T-cell (primary cell): Measurements from ENCODE around the gene RMRP. TPM values are rescaled to one million over a fixed set of nuclear protein-coding genes. Genes with fewer than 3 reads are reported as not detected.

Experiments used
- ATAC-seq, 4 experiments: fragments of 200-7000 bp in 3 of 4; fragments of 150-1000 bp in 1 of 4; cut with Tn5 transposase; replicated peaks in 1 of 4; 1 replicate in 3 of 4; 2 replicates in 1 of 4; pipeline ENCODE4 v1.10.0; 2021; ENCODE audit warnings: moderate library complexity in 3 of 4, mild to moderate bottlenecking in 2 of 4, moderate number of reproducible peaks in 1 of 4
- CTCF ChIA-PET, 2 donors: fragments of 300-600 bp; sonication (Branson Sonifier 250); formaldehyde crosslinking; loops; one replicate each; lab custom pipeline; 2022; ENCODE audit warnings: antibody characterized with exemption in 2 of 2; lab: Charles Lee
- POLR2A ChIA-PET, 2 donors: fragments of 300-600 bp; sonication (Branson Sonifier 250); formaldehyde crosslinking; loops; one replicate each; lab custom pipeline; 2022; ENCODE audit warnings: antibody characterized with exemption in 2 of 2; lab: Charles Lee
- DNase-seq, 35 experiments: peaks; one replicate each; pipeline versions ENCODE4 v3.0.0 to v3.0.0-alpha.2; 2013 to 2023
- H3K27ac ChIP-seq: one replicate; pipeline ENCODE4 v1.5.1; 2013; ENCODE audit warnings: low read length
- H3K27me3 ChIP-seq, 2 experiments: replicated peaks in 1 of 2; 1 replicate in 1 of 2; 2 replicates in 1 of 2; pipeline versions ENCODE4 v1.6.1 to v1.7.0; 2013; ENCODE audit warnings: low read length in 1 of 2, mixed read lengths in 1 of 2; ENCODE audit not compliant: control insufficient read depth in 2 of 2, insufficient read depth in 2 of 2; ENCODE audit errors: extremely low read depth in 1 of 2
- H3K36me3 ChIP-seq, 2 donors: 1 replicate in 1 of 2; 2 replicates in 1 of 2; pipeline versions ENCODE4 v1.6.1 to v1.7.0; 2013; ENCODE audit warnings: low read length in 1 of 2; ENCODE audit not compliant: control insufficient read depth in 2 of 2, insufficient read depth in 1 of 2; ENCODE audit errors: extremely low read depth in 1 of 2
- H3K4me1 ChIP-seq, 2 experiments: 1 replicate in 1 of 2; 2 replicates in 1 of 2; pipeline versions ENCODE4 v1.6.1 to v1.7.0; 2013; ENCODE audit warnings: low read length in 2 of 2, mixed read lengths in 1 of 2; ENCODE audit not compliant: insufficient read depth in 2 of 2, control insufficient read depth in 1 of 2; ENCODE audit errors: extremely low read depth in 1 of 2
- H3K4me3 ChIP-seq, 2 donors: 1 replicate in 1 of 2; 2 replicates in 1 of 2; pipeline versions ENCODE4 v1.5.1 to v1.7.0; 2013; ENCODE audit warnings: mild to moderate bottlenecking in 2 of 2, low read length in 1 of 2, moderate library complexity in 1 of 2; ENCODE audit not compliant: control insufficient read depth in 1 of 2; ENCODE audit errors: extremely low read depth in 1 of 2
- H3K9me3 ChIP-seq: 2 replicates; pipeline ENCODE4 v1.7.0; 2013
- H3K27ac Mint-ChIP-seq, 2 donors: one replicate each; pipeline ENCODE4 v1.8.0; 2020 to 2021; ENCODE audit warnings: mild to moderate bottlenecking in 2 of 2, mixed read lengths in 2 of 2
- H3K27me3 Mint-ChIP-seq, 2 donors: one replicate each; pipeline ENCODE4 v1.8.0; 2021 to 2022; ENCODE audit warnings: mixed read lengths in 2 of 2
- H3K36me3 Mint-ChIP-seq: one replicate; pipeline ENCODE4 v1.8.0; 2021; ENCODE audit warnings: mixed read lengths
- H3K4me1 Mint-ChIP-seq, 3 donors: one replicate each; pipeline ENCODE4 v1.8.0; 2020 to 2022; ENCODE audit warnings: mixed read lengths in 3 of 3, mild to moderate bottlenecking in 1 of 3
- H3K4me3 Mint-ChIP-seq, 3 donors: one replicate each; pipeline ENCODE4 v1.8.0; 2020 to 2022; ENCODE audit warnings: mild to moderate bottlenecking in 3 of 3, mixed read lengths in 3 of 3, moderate library complexity in 3 of 3
- H3K9me3 Mint-ChIP-seq, 3 donors: one replicate each; pipeline ENCODE4 v1.8.0; 2020 to 2022; ENCODE audit warnings: mixed read lengths in 3 of 3
- WGBS: methylation state at CpG from one replicate; pipeline ENCODE4 v1.1.5; 2013; ENCODE audit warnings: missing lambda C conversion rate; ENCODE audit not compliant: insufficient coverage; 5-methylcytosine and 5-hydroxymethylcytosine counted together
- total RNA-seq, 35 experiments: library from RNA in 6 of 35; stranded (reverse) in 6 of 35; fragments of 120-200 nt in 1 of 35; gene quantifications; one replicate each; pipeline versions ENCODE4 v1.2.1 to v1.2.4 and lab custom pipeline; 2013 to 2026

The RMRP gene
- total RNA-seq, 5 donors from 2014 or later (not counting 1 experiment from before 2014, with no cell fraction given) = 10,537 to 37,987 (median 30,491) TPM

- CTCF ChIA-PET = interaction anchor here (0.6 to 1.5 kb wide), 8 partner anchors 9 to 193 kb away, joined by 3 to 6 read pairs (median 4); partner anchors contain the start of genes CCDC107 (in 1 of the 2), RMRP (in 1 of the 2) and SPAG8 (in 1 of the 2)
- DNase-seq = no peak
- 0% methylated on average over 1 of the region's 2 CpGs for WGBS
- peaks cover 23 to 46% of the 10 kb centered on the region in 2 experiments for H3K4me1 ChIP-seq
- peak overlapping the region in 1 of 3 donors; percentile 88 for H3K4me3 Mint-ChIP-seq
- H3K27me3 Mint-ChIP-seq = no peaks in the 10 kb centered on the region
- POLR2A ChIA-PET = interaction anchor here in 1 of 2 donors (0.6 to 0.8 kb wide), 2 partner anchors 88 to 593 kb away, joined by 4 to 6 read pairs; no protein-coding TSS in a partner anchor
- peak overlapping the region; percentile 84 to 89 for H3K27ac Mint-ChIP-seq
- H3K27ac ChIP-seq = peak overlapping the region; percentile 68
- no peaks in the 10 kb centered on the region for H3K9me3 ChIP-seq
- H3K4me3 ChIP-seq = no peak overlapping the region
- no peak for ATAC-seq
- H3K27me3 ChIP-seq = no peaks in the 10 kb centered on the region
- H3K9me3 Mint-ChIP-seq = no peaks in the 10 kb centered on the region
- H3K36me3 Mint-ChIP-seq = no peaks in the 10 kb centered on the region
- peaks cover 40 to 50% (median 41%) of the 10 kb centered on the region in 3 donors for H3K4me1 Mint-ChIP-seq
- H3K36me3 ChIP-seq = no peaks in the 10 kb centered on the region
These were observed 38.0 kb downstream of the RMRP start for GRCh38 chr9:35619800-35620158.

GRCh38 chr9:35618854-35619799 is 38.7 kb downstream of the RMRP start:
- H3K27ac ChIP-seq = peak overlapping the region; percentile 68
- ATAC-seq = peak; percentile 14 to 52 (median 39)
- H3K9me3 ChIP-seq = no peaks in the 10 kb centered on the region
- peak in 27 of 35 experiments; percentile 20 to 71 (median 43) for DNase-seq
- H3K4me3 ChIP-seq = peak overlapping the region; percentile 18 to 36
- peak overlapping the region; percentile 87 to 89 for H3K27ac Mint-ChIP-seq
- WGBS = 25% methylated on average over 7 of the region's 17 CpGs
- H3K4me1 Mint-ChIP-seq = peaks cover 40 to 53% (median 40%) of the 10 kb centered on the region in 3 donors
- ChIA-PET POLR2A (interaction anchor here in 1 of 2 donors (0.8 kb wide), 1 partner anchor 88 kb away, joined by 6 read pairs; no protein-coding TSS in a partner anchor), CTCF (interaction anchor here (0.6 to 1.5 kb wide), 6 partner anchors 20 to 193 kb away, joined by 3 to 6 read pairs (median 4); partner anchors contain the start of genes CCDC107 (in 1 of the 2), RMRP (in 1 of the 2) and SPAG8 (in 1 of the 2))
- H3K27me3 Mint-ChIP-seq = no peaks in the 10 kb centered on the region
- H3K4me3 Mint-ChIP-seq = peak overlapping the region in 1 of 3 donors; percentile 88
- no peaks in the 10 kb centered on the region for H3K36me3 Mint-ChIP-seq
- no peaks in the 10 kb centered on the region for H3K27me3 ChIP-seq
- peaks cover 23 to 46% of the 10 kb centered on the region in 2 experiments for H3K4me1 ChIP-seq
- H3K36me3 ChIP-seq = no peaks in the 10 kb centered on the region
- no peaks in the 10 kb centered on the region for H3K9me3 Mint-ChIP-seq

- Mint-ChIP-seq H3K4me3 (peak within 1 kb of the TSS; percentile 78 to 88 (median 85)), H3K9me3 (no peaks in the 10 kb centered on the region), H3K27me3 (no peaks in the 10 kb centered on the region), H3K27ac (peak within 1 kb of the TSS; percentile 87 to 95), H3K4me1 (peaks cover 40 to 53% (median 40%) of the 10 kb centered on the region in 3 donors), H3K36me3 (no peaks in the 10 kb centered on the region)
- POLR2A ChIA-PET = no interaction called here
- no peaks in the 10 kb centered on the region for H3K36me3 ChIP-seq
- CTCF ChIA-PET = interaction anchor here in 1 of 2 donors (1.5 kb wide), 1 partner anchor 20 kb away, joined by 4 read pairs; no protein-coding TSS in a partner anchor
- no peaks in the 10 kb centered on the region for H3K27me3 ChIP-seq
- DNase-seq (no peak), ATAC-seq (no peak)
- H3K4me3 ChIP-seq = peak within 1 kb of the TSS; percentile 68 to 76
- H3K27ac ChIP-seq = peak within 1 kb of the TSS; percentile 68
- H3K4me1 ChIP-seq = peaks cover 23 to 46% of the 10 kb centered on the region in 2 experiments
- 92% methylated on average over 6 of the region's 7 CpGs for WGBS
- H3K9me3 ChIP-seq = no peaks in the 10 kb centered on the region
These were observed 39.5 kb downstream of the RMRP start, which contains the start of gene CD72 for GRCh38 chr9:35618325-35618727. CD72 (minus strand) TSS chr9:35618413; CDS start chr9:35618303, 110 bp downstream.

GRCh38 chr9:35617548-35617947 is 40.3 kb downstream of the RMRP start:
- H3K9me3 ChIP-seq = no peaks in the 10 kb centered on the region
- Mint-ChIP-seq H3K27me3 (no peaks in the 10 kb centered on the region), H3K4me1 (peaks cover 40 to 53% (median 40%) of the 10 kb centered on the region in 3 donors), H3K27ac (peak overlapping the region; percentile 87 to 95), H3K4me3 (peak overlapping the region; percentile 78 to 88 (median 85)), H3K9me3 (no peaks in the 10 kb centered on the region), H3K36me3 (no peaks in the 10 kb centered on the region)
- no peaks in the 10 kb centered on the region for H3K27me3 ChIP-seq
- 81% methylated on average over 7 of the region's 8 CpGs for WGBS
- ATAC-seq (no peak), DNase-seq (no peak)
- CTCF ChIA-PET = interaction anchor here (0.6 to 2.2 kb wide), 14 partner anchors 8 to 139 kb away, joined by 3 to 8 read pairs (median 4); partner anchors contain the start of genes CCDC107 (in 2 of the 2), RMRP (in 2 of the 2), ARHGEF39 (in 1 of the 2) and CREB3 (in 1 of the 2)
- POLR2A ChIA-PET = no interaction called here
- H3K36me3 ChIP-seq = no peaks in the 10 kb centered on the region
- H3K4me3 ChIP-seq = peak overlapping the region; percentile 68 to 76
- peaks cover 23 to 46% of the 10 kb centered on the region in 2 experiments for H3K4me1 ChIP-seq
- peak overlapping the region; percentile 68 for H3K27ac ChIP-seq

GRCh38 chr9:35616681-35617459 is 40.9 kb downstream of the RMRP start:
- DNase-seq = peak; percentile 41 to 81 (median 61)
- Mint-ChIP-seq H3K4me1 (peaks cover 40 to 51% (median 42%) of the 10 kb centered on the region in 3 donors), H3K9me3 (no peaks in the 10 kb centered on the region), H3K4me3 (peak overlapping the region; percentile 78 to 88 (median 85)), H3K27me3 (no peaks in the 10 kb centered on the region), H3K27ac (peak overlapping the region; percentile 87 to 95), H3K36me3 (no peaks in the 10 kb centered on the region)
- Histone ChIP-seq H3K27ac (peak overlapping the region; percentile 68), H3K4me3 (peak overlapping the region; percentile 68 to 76), H3K9me3 (no peaks in the 10 kb centered on the region), H3K4me1 (peaks cover 23 to 46% of the 10 kb centered on the region in 2 experiments), H3K27me3 (no peaks in the 10 kb centered on the region), H3K36me3 (no peaks in the 10 kb centered on the region)
- ATAC-seq = peak; percentile 79 to 84 (median 82)
- POLR2A ChIA-PET = no interaction called here
- WGBS = 10% methylated on average over 51 of the region's 51 CpGs
- CTCF ChIA-PET = interaction anchor here (0.6 to 2.2 kb wide), 14 partner anchors 8 to 140 kb away, joined by 3 to 8 read pairs (median 4); partner anchors contain the start of genes CCDC107 (in 2 of the 2), RMRP (in 2 of the 2), ARHGEF39 (in 1 of the 2) and CREB3 (in 1 of the 2)
